ENCODE data around the gene HOOK1. TPM values are rescaled to one million over a fixed set of nuclear protein-coding genes. Genes with fewer than 3 reads are reported as not detected.
"Not testable (repeated sequence)": the region's sequence is repeated elsewhere in the genome, so short reads cannot be mapped to it uniquely, and the experiment has no call there.

The HOOK1 gene
- total and polyA plus RNA-seq, 7 donors = under 0.01 to 31.4 (median 7.5) TPM; not detected in 1

GRCh38 chr1:59906931-59907330, 92.2 kb downstream of the HOOK1 start:
- Histone ChIP-seq H3K36me3 (no peaks in the 10 kb centered on the region), H3K9me3 (no peaks in the 10 kb centered on the region), H3K4me3 (no peak overlapping the region), H3K27ac (no peak overlapping the region), H3K4me1 (no peaks in the 10 kb centered on the region), H3K27me3 (peaks cover 0 to 4% (median 0%) of the 10 kb centered on the region in 3 donors)
- intact Hi-C loops (cut with DNase I) = no loop called here
- TF ChIP-seq POLR2A (IDR thresholded peaks at IDR 0.05) = no peak
- WGBS, 2 donors = 84 to 87% methylated on average over 2 of the region's 2 CpGs
- no peak for DNase-seq

GRCh38 chr1:59908084-59908483, 93.3 kb downstream of the HOOK1 start:
- WGBS, 2 donors = 82 to 90% methylated on average over 2 of the region's 2 CpGs
- Histone ChIP-seq H3K9me3 (no peaks in the 10 kb centered on the region), H3K36me3 (no peaks in the 10 kb centered on the region), H3K27me3 (no peaks in the 10 kb centered on the region), H3K4me1 (no peaks in the 10 kb centered on the region), H3K27ac (no peak overlapping the region), H3K4me3 (no peak overlapping the region)
- no peak for DNase-seq
- intact Hi-C loops (cut with DNase I) = no loop called here
- TF ChIP-seq CTCF (IDR thresholded peaks at IDR 0.05) (no peak), POLR2AphosphoS5 (IDR thresholded peaks at IDR 0.05) (no peak), EP300 (IDR thresholded peaks at IDR 0.05) (no peak), POLR2A (IDR thresholded peaks at IDR 0.05) (no peak)

- 65 to 79% methylated on average over 2 of the region's 2 CpGs for WGBS, 2 donors
- Histone ChIP-seq H3K27me3 (no peaks in the 10 kb centered on the region), H3K36me3 (no peaks in the 10 kb centered on the region), H3K27ac (no peak overlapping the region), H3K4me3 (no peak overlapping the region), H3K4me1 (no peaks in the 10 kb centered on the region), H3K9me3 (no peaks in the 10 kb centered on the region)
- TF ChIP-seq CTCF (IDR thresholded peaks at IDR 0.05) (no peak), POLR2A (IDR thresholded peaks at IDR 0.05) (no peak), POLR2AphosphoS5 (IDR thresholded peaks at IDR 0.05) (no peak), EP300 (IDR thresholded peaks at IDR 0.05) (no peak)
- intact Hi-C loops (cut with DNase I) = no loop called here
- no peak for DNase-seq
Measured at GRCh38 chr1:59908682-59909081, 93.9 kb downstream of the HOOK1 start.

- H3K4me3 ChIP-seq; intact Hi-C loops (cut with DNase I); H3K36me3 ChIP-seq; H3K27me3 ChIP-seq; H3K27ac ChIP-seq; H3K4me1 ChIP-seq; H3K9me3 ChIP-seq; DNase-seq: not testable (repeated sequence)
- WGBS, 2 donors = 95 to 96% methylated on average over 7 of the region's 7 CpGs
Measured at GRCh38 chr1:59914791-59915286, 100.1 kb downstream of the HOOK1 start.

GRCh38 chr1:59915516-59915915, 100.8 kb downstream of the HOOK1 start:
- WGBS, 2 donors = 70 to 72% methylated on average over 1 of the region's 1 CpG
- Histone ChIP-seq H3K27me3 (no peaks in the 10 kb centered on the region), H3K4me1 (no peaks in the 10 kb centered on the region), H3K27ac (no peak overlapping the region), H3K4me3 (no peak overlapping the region), H3K36me3 (no peaks in the 10 kb centered on the region), H3K9me3 (no peaks in the 10 kb centered on the region)
- intact Hi-C loops (cut with DNase I) = no loop called here
- no peak for DNase-seq
- TF ChIP-seq EP300 (IDR thresholded peaks at IDR 0.05) = no peak
- no peak for TF ChIP-seq POLR2AphosphoS5 (IDR thresholded peaks at IDR 0.05)
- no peak for TF ChIP-seq CTCF (IDR thresholded peaks at IDR 0.05)
- TF ChIP-seq POLR2A (IDR thresholded peaks at IDR 0.05) = no peak

GRCh38 chr1:59917026-59917784, 102.5 kb downstream of the HOOK1 start:
- 91 to 92% methylated on average over 10 of the region's 10 CpGs for WGBS, 2 donors
- Histone ChIP-seq H3K36me3 (no peaks in the 10 kb centered on the region), H3K9me3 (no peaks in the 10 kb centered on the region), H3K4me3 (no peak overlapping the region), H3K27me3 (no peaks in the 10 kb centered on the region), H3K27ac (no peak overlapping the region), H3K4me1 (no peaks in the 10 kb centered on the region)
- DNase-seq = no peak
- TF ChIP-seq POLR2AphosphoS5 (IDR thresholded peaks at IDR 0.05) (no peak), CTCF (IDR thresholded peaks at IDR 0.05) (no peak), EP300 (IDR thresholded peaks at IDR 0.05) (no peak), POLR2A (IDR thresholded peaks at IDR 0.05) (no peak)
- intact Hi-C loops (cut with DNase I) = no loop called here
